Measurements from ENCODE around the gene ADORA1. TPM values are rescaled to one million over a fixed set of nuclear protein-coding genes. Genes with fewer than 3 reads are reported as not detected.

Gene ADORA1
- total RNA-seq, 1 donor from 2014 or later = not detected

DNA sequence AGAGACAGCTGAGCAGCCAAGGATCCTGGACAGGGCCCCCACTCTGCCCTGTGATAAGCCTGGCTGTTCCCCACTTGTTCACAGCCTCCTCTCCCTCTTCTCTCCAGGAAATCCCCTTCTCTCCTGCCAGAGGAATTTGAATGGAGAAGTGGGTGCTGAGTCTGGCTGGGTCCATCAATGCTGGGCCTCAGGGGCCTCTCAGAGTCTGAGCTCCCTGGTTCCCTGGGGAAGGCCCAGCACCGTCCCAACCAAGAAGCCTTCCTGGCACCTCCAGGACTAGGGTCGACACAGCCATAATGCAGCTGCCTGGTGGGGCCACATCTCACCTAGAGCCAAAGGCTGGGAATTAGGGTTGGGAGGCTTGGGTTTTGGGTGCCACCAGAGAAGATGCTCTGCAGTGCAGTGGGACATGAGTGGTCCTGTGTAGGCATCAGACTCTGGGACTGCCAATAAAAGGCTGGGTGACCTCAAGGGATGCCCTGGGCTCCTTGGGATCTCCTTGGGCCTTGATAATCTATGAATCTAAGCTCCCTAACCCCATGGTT is 45.6 kb downstream of the ADORA1 start:
- Mint-ChIP-seq H3K4me3 (no peak overlapping the region), H3K4me1 (peaks cover 8% of the 10 kb centered on the region), H3K36me3 (ENCODE audit: low read depth) (no peaks in the 10 kb centered on the region), H3K27me3 (peaks cover 12% of the 10 kb centered on the region), H3K9me3 (no peaks in the 10 kb centered on the region), H3K27ac (no peak overlapping the region)
- intact Hi-C loops (cut with micrococcal nuclease) = no loop called here
- TF ChIP-seq, protein P1, sequence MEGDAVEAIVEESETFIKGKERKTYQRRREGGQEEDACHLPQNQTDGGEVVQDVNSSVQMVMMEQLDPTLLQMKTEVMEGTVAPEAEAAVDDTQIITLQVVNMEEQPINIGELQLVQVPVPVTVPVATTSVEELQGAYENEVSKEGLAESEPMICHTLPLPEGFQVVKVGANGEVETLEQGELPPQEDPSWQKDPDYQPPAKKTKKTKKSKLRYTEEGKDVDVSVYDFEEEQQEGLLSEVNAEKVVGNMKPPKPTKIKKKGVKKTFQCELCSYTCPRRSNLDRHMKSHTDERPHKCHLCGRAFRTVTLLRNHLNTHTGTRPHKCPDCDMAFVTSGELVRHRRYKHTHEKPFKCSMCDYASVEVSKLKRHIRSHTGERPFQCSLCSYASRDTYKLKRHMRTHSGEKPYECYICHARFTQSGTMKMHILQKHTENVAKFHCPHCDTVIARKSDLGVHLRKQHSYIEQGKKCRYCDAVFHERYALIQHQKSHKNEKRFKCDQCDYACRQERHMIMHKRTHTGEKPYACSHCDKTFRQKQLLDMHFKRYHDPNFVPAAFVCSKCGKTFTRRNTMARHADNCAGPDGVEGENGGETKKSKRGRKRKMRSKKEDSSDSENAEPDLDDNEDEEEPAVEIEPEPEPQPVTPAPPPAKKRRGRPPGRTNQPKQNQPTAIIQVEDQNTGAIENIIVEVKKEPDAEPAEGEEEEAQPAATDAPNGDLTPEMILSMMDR (IDR thresholded peaks at IDR 0.05) = no peak
- ChIA-PET POLR2A (no interaction called here), CTCF (interaction anchor here (0.6 to 1.5 kb wide), 3 partner anchors 11 to 133 kb away, joined by 3 to 11 read pairs (median 5); no protein-coding TSS in a partner anchor)
- DNase-seq = no peak
- no peak for ATAC-seq (ENCODE audit: low read depth)

DNA sequence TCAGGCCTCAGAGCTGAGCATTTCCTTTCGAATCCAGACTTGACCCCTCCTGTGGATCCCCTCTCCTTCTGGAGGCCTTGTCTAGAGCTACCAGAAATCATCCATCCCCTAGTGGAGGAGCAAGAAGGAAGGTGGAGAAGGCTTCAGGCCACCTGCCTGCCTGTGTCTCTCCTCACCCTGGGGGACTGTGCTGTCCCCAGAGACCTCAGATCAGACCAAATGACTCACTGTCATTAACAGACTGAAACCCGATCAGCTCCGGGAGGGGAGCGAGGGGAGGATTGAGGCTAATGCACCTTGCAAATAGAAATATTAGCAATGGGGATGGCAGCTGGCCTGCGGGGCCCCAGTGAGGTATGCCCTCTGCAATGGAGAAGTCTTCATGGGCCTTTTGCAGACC is 46.0 kb downstream of the ADORA1 start:
- peaks cover 16% of the 10 kb centered on the region for H3K27me3 Mint-ChIP-seq
- ChIA-PET CTCF (no interaction called here), POLR2A (no interaction called here)
- intact Hi-C loops (cut with micrococcal nuclease) = no loop called here
- peaks cover 8% of the 10 kb centered on the region for H3K4me1 Mint-ChIP-seq
- H3K9me3 Mint-ChIP-seq = no peaks in the 10 kb centered on the region
- H3K36me3 Mint-ChIP-seq (ENCODE audit: low read depth) = no peaks in the 10 kb centered on the region
- no peak overlapping the region for H3K27ac Mint-ChIP-seq
- DNase-seq (peak; percentile 32), ATAC-seq (ENCODE audit: low read depth) (peak; percentile 93)
- TF ChIP-seq, protein P1 (IDR thresholded peaks at IDR 0.05) = no peak
- H3K4me3 Mint-ChIP-seq = no peak overlapping the region

DNA sequence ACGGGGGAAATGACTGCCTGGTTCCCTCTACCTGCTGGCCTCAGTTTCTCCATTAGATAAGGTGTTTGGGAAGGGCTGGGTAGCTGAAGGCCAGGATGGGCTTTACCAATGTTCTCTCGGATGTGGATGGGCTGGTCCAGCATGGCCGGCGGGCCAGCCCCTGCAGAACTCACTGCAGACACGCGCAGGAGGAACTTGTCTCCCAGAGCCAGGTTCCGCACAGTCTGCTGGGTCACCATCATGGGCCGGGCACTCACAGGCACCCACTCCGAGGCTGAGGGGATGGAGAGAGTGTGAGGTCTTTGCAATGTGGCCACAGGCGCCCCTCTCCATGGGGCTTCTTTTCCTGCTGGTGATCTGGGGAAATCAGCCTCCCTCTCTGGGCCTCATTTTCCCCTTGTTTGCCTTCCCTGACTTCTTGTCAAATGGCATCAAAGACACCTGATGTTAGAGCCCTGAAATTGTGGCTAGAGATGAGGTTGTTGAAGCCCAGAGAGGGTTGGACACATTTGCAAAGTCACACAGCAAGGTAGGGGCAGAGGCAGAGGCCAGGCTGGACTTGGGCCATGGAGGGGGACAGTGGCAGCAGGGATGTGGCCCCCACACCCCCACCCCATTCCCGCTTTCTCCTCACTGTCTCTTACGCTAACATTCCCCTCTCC is 46.9 kb downstream of the ADORA1 start:
- DNase-seq = no peak
- Mint-ChIP-seq H3K4me1 (peaks cover 6% of the 10 kb centered on the region), H3K27ac (no peak overlapping the region), H3K9me3 (no peaks in the 10 kb centered on the region), H3K36me3 (ENCODE audit: low read depth) (no peaks in the 10 kb centered on the region), H3K4me3 (no peak overlapping the region), H3K27me3 (peaks cover 18% of the 10 kb centered on the region)
- no peak for ATAC-seq (ENCODE audit: low read depth)
- intact Hi-C loops (cut with micrococcal nuclease) = no loop called here
- TF ChIP-seq, protein P1 (IDR thresholded peaks at IDR 0.05) = no peak
- ChIA-PET POLR2A (no interaction called here), CTCF (no interaction called here)

DNA sequence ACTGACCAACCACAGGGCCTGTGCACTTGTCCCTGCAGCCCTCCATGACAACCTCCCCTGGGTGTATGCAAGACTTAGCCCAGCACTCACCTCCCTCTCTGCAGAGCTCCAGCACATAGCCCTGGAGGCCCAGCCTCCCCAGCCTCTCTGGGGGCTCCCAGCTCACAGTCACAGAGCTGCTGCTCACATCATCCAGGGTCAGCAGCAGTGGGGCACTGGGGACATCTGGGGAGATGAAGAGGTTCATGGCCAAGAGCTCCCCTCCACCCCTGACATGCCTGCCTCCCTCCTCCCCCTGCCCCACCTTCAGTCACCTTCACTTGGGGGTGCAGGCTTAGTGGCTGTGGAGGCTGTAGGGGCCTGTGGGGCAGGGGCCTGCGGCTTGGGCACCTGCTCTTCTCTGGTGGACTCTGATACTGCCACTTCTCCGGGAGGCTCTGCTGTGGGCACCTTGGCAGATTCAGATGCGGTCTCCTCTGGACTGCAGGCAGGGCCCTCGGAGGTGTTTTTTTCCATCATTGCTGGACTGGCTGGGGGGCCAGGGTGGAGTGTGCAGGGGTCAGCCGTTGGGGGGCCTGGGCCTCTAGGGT is 47.8 kb downstream of the ADORA1 start, which contains the start of gene MYBPH:
Gene MYBPH, minus strand, starts transcription at position 590 of the 590 bp plus-strand sequence. Its CDS starts 71 bp downstream, at position 519.
- peaks cover 6% of the 10 kb centered on the region for H3K4me1 Mint-ChIP-seq
- no peak for ATAC-seq (ENCODE audit: low read depth)
- H3K27ac Mint-ChIP-seq = no peak within 1 kb of the TSS
- TF ChIP-seq, protein P1 (IDR thresholded peaks at IDR 0.05) = no peak
- H3K27me3 Mint-ChIP-seq = peaks cover 20% of the 10 kb centered on the region
- no peaks in the 10 kb centered on the region for H3K36me3 Mint-ChIP-seq (ENCODE audit: low read depth)
- no peaks in the 10 kb centered on the region for H3K9me3 Mint-ChIP-seq
- CTCF ChIA-PET = no interaction called here
- no peak for DNase-seq
- intact Hi-C loops (cut with micrococcal nuclease) = no loop called here
- POLR2A ChIA-PET = no interaction called here
- no peak within 1 kb of the TSS for H3K4me3 Mint-ChIP-seq

DNA sequence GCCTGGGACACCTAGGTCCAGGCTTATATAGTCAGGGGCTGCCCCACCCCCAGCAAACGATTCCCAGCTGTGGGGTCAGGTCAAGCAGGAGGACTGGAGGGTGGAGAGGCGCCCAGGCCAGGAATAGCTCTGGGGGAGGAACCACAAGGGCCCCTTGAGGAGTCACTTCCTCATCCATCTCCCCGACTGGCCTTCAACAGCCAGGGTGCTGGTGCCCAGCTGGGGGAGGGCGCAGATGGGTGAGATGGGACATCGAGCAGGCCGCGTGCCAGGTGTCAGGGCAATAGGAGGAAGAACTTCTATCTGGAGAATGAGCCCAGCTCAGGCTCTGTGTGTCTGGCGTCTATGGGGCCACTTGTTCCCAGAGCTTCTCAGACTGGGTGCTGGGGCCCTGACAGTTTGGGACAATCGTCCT is 48.3 kb downstream of the ADORA1 start:
- TF ChIP-seq, protein P1 (IDR thresholded peaks at IDR 0.05) = no peak
- no peak for DNase-seq
- Mint-ChIP-seq H3K27me3 (peaks cover 20% of the 10 kb centered on the region), H3K9me3 (no peaks in the 10 kb centered on the region), H3K4me1 (peaks cover 6% of the 10 kb centered on the region), H3K36me3 (ENCODE audit: low read depth) (no peaks in the 10 kb centered on the region), H3K27ac (no peak overlapping the region), H3K4me3 (no peak overlapping the region)
- ChIA-PET CTCF (no interaction called here), POLR2A (no interaction called here)
- no peak for ATAC-seq (ENCODE audit: low read depth)
- intact Hi-C loops (cut with micrococcal nuclease) = no loop called here
